A549 treated with ZK216348 at 1 μM for 4 hours (cell line): ENCODE measurements around the gene DLK2. TPM values are rescaled to one million over a fixed set of nuclear protein-coding genes. Genes with fewer than 3 reads are reported as not detected.

Experiments
- total RNA-seq: library from RNA; stranded (reverse); fragments of 200-300 nt; extraction: Qiagen RNA extraction; gene quantifications from 5 replicates; pipeline ENCODE4 v1.2.3, GENCODE V29; 2022; ENCODE audit warnings: low read depth

DLK2 gene, protein sequence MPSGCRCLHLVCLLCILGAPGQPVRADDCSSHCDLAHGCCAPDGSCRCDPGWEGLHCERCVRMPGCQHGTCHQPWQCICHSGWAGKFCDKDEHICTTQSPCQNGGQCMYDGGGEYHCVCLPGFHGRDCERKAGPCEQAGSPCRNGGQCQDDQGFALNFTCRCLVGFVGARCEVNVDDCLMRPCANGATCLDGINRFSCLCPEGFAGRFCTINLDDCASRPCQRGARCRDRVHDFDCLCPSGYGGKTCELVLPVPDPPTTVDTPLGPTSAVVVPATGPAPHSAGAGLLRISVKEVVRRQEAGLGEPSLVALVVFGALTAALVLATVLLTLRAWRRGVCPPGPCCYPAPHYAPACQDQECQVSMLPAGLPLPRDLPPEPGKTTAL
- total RNA-seq, result 3.6 to 7.8 TPM (median 7.3 TPM) in 5 replicates

DNA sequence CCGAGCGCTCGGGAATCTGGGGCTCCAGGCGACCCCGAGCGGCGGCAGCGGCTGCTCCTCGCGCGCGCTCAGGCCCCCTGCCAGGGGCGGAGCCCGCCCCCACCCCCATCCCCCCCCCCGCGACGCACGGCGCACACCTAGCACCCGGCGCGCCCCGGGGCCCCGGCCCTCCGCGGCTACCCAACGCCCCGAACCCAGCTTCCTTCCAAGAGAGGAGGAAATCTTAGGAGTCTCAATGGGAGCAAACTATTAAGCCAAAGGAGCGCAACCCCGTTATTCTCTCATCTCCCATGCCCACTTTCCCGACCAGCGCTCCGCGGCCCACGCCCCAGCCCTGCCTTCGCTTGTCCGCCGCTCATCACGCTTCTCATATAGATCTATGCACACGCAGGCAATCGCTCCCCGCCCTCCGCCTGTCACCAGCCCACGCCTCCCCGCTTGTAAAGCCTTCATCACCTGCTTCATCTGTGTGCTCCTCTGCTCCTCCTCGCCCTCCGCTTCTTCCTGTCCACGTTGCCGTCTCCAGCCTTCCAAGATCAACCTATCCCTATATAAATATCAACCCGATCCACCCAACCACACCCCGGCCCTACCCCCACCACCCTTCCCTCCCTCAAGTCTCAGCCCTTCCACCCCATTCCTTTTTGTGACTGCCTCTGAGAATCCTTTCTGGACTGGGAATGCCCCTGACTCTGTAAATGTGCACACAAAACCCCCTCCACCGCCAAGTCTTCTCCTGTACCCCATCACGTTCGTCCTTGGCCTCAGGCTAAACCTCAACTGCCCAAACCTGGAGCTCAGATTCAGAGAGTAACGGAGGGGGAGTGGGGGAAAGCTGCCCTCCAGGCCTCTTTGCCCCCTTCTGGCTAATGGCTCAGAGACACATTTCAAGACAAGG is at the start of gene DLK2:
Gene DLK2 (minus strand): TSS at position 18 of the 898 bp plus-strand sequence. CDS start 723 bp downstream, outside the sequence.

DNA sequence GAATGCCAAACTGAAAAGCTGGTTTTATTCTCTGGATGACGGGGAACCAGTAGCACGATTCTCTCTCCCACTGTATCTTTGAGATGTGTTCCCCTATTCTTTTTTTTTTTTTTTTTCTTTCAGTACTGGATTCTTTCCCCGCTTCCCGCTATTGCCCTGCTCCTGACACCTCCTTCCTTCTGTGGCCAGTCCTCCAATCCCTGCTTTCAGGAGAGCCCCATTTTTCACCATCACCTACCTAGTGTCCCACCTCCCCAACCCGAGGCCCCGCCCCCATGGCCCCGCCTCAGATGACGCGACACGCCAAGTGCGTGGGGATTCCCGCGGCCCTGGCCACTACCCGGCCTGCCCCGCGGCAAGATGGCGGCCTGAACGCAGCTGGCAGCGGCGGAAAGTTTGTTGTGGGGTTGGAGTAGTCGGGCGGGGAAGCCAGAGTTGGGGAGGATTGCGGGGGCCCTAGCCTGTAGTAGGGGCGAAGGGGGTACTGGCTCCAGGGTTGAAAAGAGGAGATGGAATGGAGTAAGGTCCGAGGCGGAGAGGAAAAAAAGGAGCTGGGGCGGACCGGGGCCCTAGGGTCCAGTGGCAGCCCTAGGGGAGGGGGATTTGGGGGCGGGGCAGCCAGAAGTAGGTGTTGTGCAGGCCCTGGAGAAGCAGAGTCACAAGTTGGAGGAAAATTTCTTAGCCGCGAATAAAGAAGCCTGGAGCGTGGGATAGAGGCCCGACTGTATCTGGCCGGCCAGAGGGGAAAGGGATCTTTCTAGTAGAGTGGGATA is 22.1 kb upstream of the DLK2 start, which contains the start of gene TJAP1:
Gene TJAP1 (plus strand): TSS at position 336 of the 773 bp plus-strand sequence. CDS start 21,432 bp downstream, outside the sequence.

DNA sequence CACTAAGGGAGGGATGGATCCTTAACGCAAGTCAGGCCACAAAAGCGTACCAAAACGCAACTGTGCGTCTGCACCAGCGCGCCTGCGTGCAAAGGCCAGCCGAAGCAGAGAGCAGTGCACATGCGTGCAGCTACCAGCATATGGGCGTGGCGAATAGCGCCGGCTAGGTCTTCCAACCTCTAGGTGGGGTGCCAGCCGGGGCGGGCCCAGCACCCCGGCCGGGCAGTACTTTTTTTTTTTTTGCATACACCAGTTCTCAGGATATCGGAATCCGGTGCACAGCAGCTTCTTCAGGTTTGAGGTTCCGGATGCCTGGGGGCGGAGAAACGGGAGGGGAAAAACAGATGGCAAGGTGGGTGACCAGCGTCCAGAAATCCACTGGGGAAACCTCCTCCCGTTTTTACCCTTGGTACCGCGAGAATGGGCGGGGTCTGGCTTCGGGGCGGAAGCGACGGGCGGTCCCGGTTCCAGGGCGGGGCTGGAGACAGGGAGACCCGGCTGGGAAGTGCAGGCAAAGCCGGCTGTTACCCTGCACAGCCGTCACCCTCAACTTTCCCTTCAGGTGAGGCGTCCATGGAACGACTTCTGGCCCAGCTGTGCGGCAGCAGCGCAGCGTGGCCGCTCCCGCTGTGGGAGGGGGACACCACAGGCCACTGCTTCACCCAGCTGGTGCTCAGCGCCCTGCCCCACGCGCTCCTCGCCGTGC is 27.8 kb downstream of the DLK2 start, which contains the start of gene ABCC10:
Gene ABCC10 (plus strand): TSS at position 136 of the 706 bp plus-strand sequence. CDS start 438 bp downstream, at position 574.

Other genes starting within 250 kb of the DLK2 start
- gene DNPH1, start 226.1 kb downstream of the DLK2 start, total RNA-seq, result 55.7 to 104 TPM (median 97.9 TPM) in 5 replicates
- gene TTBK1, start 212.1 kb downstream of the DLK2 start, total RNA-seq, result 0.06 to 0.10 TPM (median 0.08 TPM) in 4 of 5 replicates, not detected in the other
- not detected in 5 replicates for gene SLC22A7, start 157.3 kb downstream of the DLK2 start, total RNA-seq
- gene CRIP3, start 146.7 kb downstream of the DLK2 start, total RNA-seq, result 0.28 to 0.64 TPM (median 0.44 TPM) in 4 of 5 replicates, not detected in the other
- gene ZNF318, start 85.9 kb downstream of the DLK2 start, total RNA-seq, result 3.7 to 6.0 TPM (median 5.2 TPM) in 5 replicates
- 6.8 to 11.0 TPM (median 10.0 TPM) in 5 replicates for gene ABCC10, start 28.0 kb downstream of the DLK2 start, total RNA-seq
- 13.1 to 21.7 TPM (median 18.4 TPM) in 5 replicates for gene TJAP1, start 22.0 kb upstream of the DLK2 start, total RNA-seq
- gene LRRC73, start 54.8 kb upstream of the DLK2 start, total RNA-seq, result 0.66 to 1.2 TPM (median 1.1 TPM) in 5 replicates
- 62.4 to 73.2 TPM (median 71.4 TPM) in 5 replicates for gene YIPF3, start 61.4 kb upstream of the DLK2 start, total RNA-seq
- gene POLR1C, start 61.5 kb upstream of the DLK2 start, total RNA-seq, result 44.8 to 51.0 TPM (median 48.0 TPM) in 5 replicates
- 25.0 to 31.1 TPM (median 27.3 TPM) in 5 replicates for gene XPO5, start 120.5 kb upstream of the DLK2 start, total RNA-seq
- 8.0 to 9.6 TPM (median 9.3 TPM) in 5 replicates for gene POLH, start 120.6 kb upstream of the DLK2 start, total RNA-seq
- gene GTPBP2, start 173.7 kb upstream of the DLK2 start, total RNA-seq, result 16.6 to 23.2 TPM (median 21.3 TPM) in 5 replicates
- gene MAD2L1BP, start 180.3 kb upstream of the DLK2 start, total RNA-seq, result 31.7 to 39.7 TPM (median 34.6 TPM) in 5 replicates
- 0.13 to 0.31 TPM (median 0.24 TPM) in 5 replicates for gene RSPH9, start 189.5 kb upstream of the DLK2 start, total RNA-seq
- gene MRPS18A, start 232.2 kb upstream of the DLK2 start, total RNA-seq, result 39.9 to 53.9 TPM (median 46.3 TPM) in 5 replicates